GM12878 (cell line): Measurements from ENCODE around the gene MED13. TPM values are rescaled to one million over a fixed set of nuclear protein-coding genes. Genes with fewer than 3 reads are reported as not detected.

ENCODE experiments used
- ATAC-seq: fragments of 200-7000 bp; cut with Tn5 transposase; 3 replicates; pipeline ENCODE4 v1.9.1; 2020; ENCODE audit warnings: mild to moderate bottlenecking, moderate library complexity
- BruUV-seq: library from RNA; stranded (reverse); fragments of 400-500 nt; replicated peaks from 2 replicates; lab custom pipeline; 2021; lab: Mats Ljungman, UMichigan
- CTCF ChIA-PET: fragments of 300-600 bp; sonication (Branson Sonifier 250); formaldehyde crosslinking; extraction: SDS; loops from one replicate; lab custom pipeline; 2021; ENCODE audit warnings: inconsistent platforms; lab: Yijun Ruan, JAX
- POLR2A ChIA-PET: fragments of 350-600 bp; formaldehyde crosslinking; extraction: SDS; loops from one replicate; lab custom pipeline; 2021; ENCODE audit warnings: inconsistent platforms; lab: Charles Lee
- RAD21 ChIA-PET: fragments of 300-600 bp; sonication (Branson Sonifier 250); formaldehyde crosslinking; loops from one replicate; lab custom pipeline; 2023; ENCODE audit warnings: antibody characterized with exemption; ENCODE audit not compliant: unreplicated experiment; lab: Charles Lee
- SMC1A ChIA-PET: fragments of 300-600 bp; sonication (Branson Sonifier 250); formaldehyde crosslinking; loops from one replicate; lab custom pipeline; 2023; ENCODE audit not compliant: unreplicated experiment, uncharacterized antibody; lab: Charles Lee
- DNase-seq: peaks from one replicate; pipeline ENCODE4 v3.0.0-alpha.2; 2011; ENCODE audit warnings: low read depth, low spot score
- FAIRE-seq: peaks from 3 replicates; lab custom pipeline; 2011; peaks lifted over from hg19 to GRCh38; lab: Jason Lieb, UNC
- H2AFZ ChIP-seq: 2 replicates; pipeline ENCODE4 v1.6.0; 2011; ENCODE audit warnings: low read depth, low read length, control low read depth; ENCODE audit not compliant: control insufficient read depth
- H3K27ac ChIP-seq: 2 replicates; pipeline ENCODE4 v1.5.1; 2011; ENCODE audit warnings: control low read depth; ENCODE audit not compliant: control insufficient read depth, insufficient read depth
- H3K27me3 ChIP-seq, 2 experiments: replicated peaks in 1 of 2; 2 replicates each; pipeline versions ENCODE4 v1.6.0 to v1.6.1; 2011; ENCODE audit warnings: low read length in 1 of 2; ENCODE audit not compliant: control insufficient read depth in 2 of 2, insufficient read depth in 2 of 2
- H3K36me3 ChIP-seq, 2 experiments: 2 replicates each; pipeline ENCODE4 v1.5.1; 2011; ENCODE audit warnings: low read length in 1 of 2; ENCODE audit not compliant: control insufficient read depth in 2 of 2, insufficient read depth in 2 of 2
- H3K4me1 ChIP-seq: 2 replicates; pipeline ENCODE4 v1.6.1; 2011; ENCODE audit warnings: mild to moderate bottlenecking, low read length, moderate library complexity, mixed read lengths; ENCODE audit not compliant: control insufficient read depth, insufficient read depth
- H3K4me2 ChIP-seq: 2 replicates; pipeline ENCODE4 v1.6.0; 2011; ENCODE audit warnings: control low read depth; ENCODE audit not compliant: control insufficient read depth, insufficient read depth
- H3K4me3 ChIP-seq: fragments of 200-600 bp; sonication (generic); 2 replicates; pipeline ENCODE4 v1.5.1; 2016
- H3K79me2 ChIP-seq: 2 replicates; pipeline ENCODE4 v1.6.0; 2011; ENCODE audit warnings: low read length; ENCODE audit not compliant: control insufficient read depth, insufficient read depth
- H3K9ac ChIP-seq: 2 replicates; pipeline ENCODE4 v1.8.0; 2011; ENCODE audit warnings: low read length, control low read depth, mixed read lengths; ENCODE audit not compliant: control insufficient read depth, insufficient read depth
- H3K9me3 ChIP-seq: replicated peaks from 3 replicates; pipeline ENCODE4 v1.5.1; 2011; ENCODE audit warnings: mild to moderate bottlenecking, low read length; ENCODE audit not compliant: control insufficient read depth, insufficient read depth
- H4K20me1 ChIP-seq: 2 replicates; pipeline ENCODE4 v1.6.0; 2011; ENCODE audit not compliant: control insufficient read depth, insufficient read depth
- BACH1 ChIP-seq: fragments of 450-650 bp; IDR thresholded peaks from 2 replicates; pipeline ENCODE4 v1.6.1; 2017; ENCODE audit warnings: mild to moderate bottlenecking, borderline replicate concordance
- BCL3 ChIP-seq: IDR thresholded peaks from 2 replicates; pipeline ENCODE4 v1.6.1; 2011; ENCODE audit warnings: borderline replicate concordance, low read depth, mild to moderate bottlenecking, moderate library complexity, low read length; ENCODE audit not compliant: insufficient read depth, poor library complexity, severe bottlenecking
- CBX5 ChIP-seq: sonication (generic); IDR thresholded peaks from 2 replicates; pipeline ENCODE4 v1.6.1; 2016; ENCODE audit warnings: low read depth, moderate library complexity, mild to moderate bottlenecking, inconsistent platforms
- CHD4 ChIP-seq: fragments of 200-600 bp; sonication (generic); IDR thresholded peaks from 2 replicates; pipeline ENCODE4 v1.6.1; 2016; ENCODE audit warnings: mild to moderate bottlenecking
- GABPA ChIP-seq: IDR thresholded peaks from 2 replicates; pipeline ENCODE4 v1.6.1; 2014; ENCODE audit warnings: antibody characterized with exemption, low read depth, mild to moderate bottlenecking, inconsistent platforms
- IKZF2 ChIP-seq, 2 experiments: fragments of 450-650 bp; IDR thresholded peaks; 2 replicates each; pipeline ENCODE4 v1.6.1; 2017; ENCODE audit warnings: mild to moderate bottlenecking in 2 of 2, moderate library complexity in 2 of 2
- MYC ChIP-seq: IDR thresholded peaks from 2 replicates; pipeline ENCODE4 v1.6.1; 2011; ENCODE audit warnings: mild to moderate bottlenecking, low read length, moderate library complexity, inconsistent platforms; ENCODE audit not compliant: insufficient read depth, insufficient replicate concordance, insufficient read length, severe bottlenecking
- PML ChIP-seq: IDR thresholded peaks from 2 replicates; pipeline ENCODE4 v1.6.1; 2012; ENCODE audit warnings: low read length, inconsistent platforms
- RFX5 ChIP-seq: IDR thresholded peaks from 2 replicates; pipeline ENCODE4 v1.6.1; 2011; ENCODE audit warnings: low read depth, low read length, improper control_type of control experiment
- SKIL ChIP-seq: fragments of 450-650 bp; IDR thresholded peaks from 2 replicates; pipeline ENCODE4 v1.6.1; 2017; ENCODE audit warnings: mild to moderate bottlenecking, low read depth, inconsistent platforms; ENCODE audit not compliant: poor library complexity, severe bottlenecking
- SMAD1 ChIP-seq: fragments of 450-650 bp; IDR thresholded peaks from 2 replicates; pipeline ENCODE4 v1.6.1; 2018; ENCODE audit warnings: mild to moderate bottlenecking, low read depth; ENCODE audit not compliant: partially characterized antibody
- TARDBP ChIP-seq: IDR thresholded peaks from 2 replicates; pipeline ENCODE4 v1.6.1; 2016; ENCODE audit warnings: borderline replicate concordance
- ZBTB40 ChIP-seq: fragments of 450-650 bp; IDR thresholded peaks from 2 replicates; pipeline ENCODE4 v1.6.1; 2016; ENCODE audit warnings: mild to moderate bottlenecking, moderate library complexity, borderline replicate concordance
- WGBS: methylation state at CpG from one replicate; pipeline ENCODE4 v1.1.6; 2016; ENCODE audit warnings: low lambda C conversion rate; ENCODE audit not compliant: insufficient replicate concordance, insufficient coverage; ENCODE audit errors: missing lambda C conversion rate; 5-methylcytosine and 5-hydroxymethylcytosine counted together
- in situ Hi-C: fragments of 300-500 bp; cut with MboI; formaldehyde crosslinking; loops from 9 replicates; pipeline ENCODE4 v1.14.3; 2018; ENCODE audit warnings: mixed read lengths
- intact Hi-C: fragments of 100-400 bp; cut with micrococcal nuclease; formaldehyde crosslinking; loops from one replicate; pipeline ENCODE4 v1.14.2; 2022; ENCODE audit not compliant: unreplicated experiment
- polyA plus RNA-seq, 11 experiments: library from polyadenylated mRNA; depleted of rRNA in 4 of 11; unstranded in 6 of 11; stranded (reverse) in 5 of 11; fragments of >200 nt; fragmentation: Nextera tagmentation in 4 of 11; fragmentation: Illumina TruSeq in 1 of 11; extraction: Ambion mirVana in 4 of 11; extraction: Trizol in 1 of 11; gene quantifications; 1 replicate in 1 of 11; 2 replicates in 10 of 11; pipeline versions ENCODE4 v1.2.1 to v1.2.3, GENCODE V29; 2011 to 2016; ENCODE audit warnings: inconsistent platforms in 2 of 11, missing spikeins in 2 of 11, low read depth in 1 of 11
- total RNA-seq, 4 experiments: library from RNA; depleted of rRNA in 3 of 4; stranded (reverse); fragments of >200 nt in 3 of 4; fragmentation: Illumina TruSeq in 1 of 4; extraction: Trizol in 1 of 4; gene quantifications; 2 replicates each; pipeline versions ENCODE4 v1.2.1 to v1.2.3, GENCODE V29; 2013 to 2021

MED13 gene
- total and polyA plus RNA-seq, 10 of the 15 experiments (the other 5 are each of a cell fraction or from before 2014, with no cell fraction given), result 4.6 to 49.7 (median 21.3) TPM

- Histone ChIP-seq H3K9me3 (no peaks in the 10 kb centered on the region), H3K27me3 (no peaks in the 10 kb centered on the region; a peak in 1 of 4 replicates), H3K79me2 (no peaks in the 10 kb centered on the region), H3K4me1 (0 out of 2 replicates have a peak, but pooled peaks cover 2% of the 10 kb centered on the region), H3K27ac (no peak overlapping the region), H3K9ac (no peak overlapping the region), H3K36me3 (no peaks in the 10 kb centered on the region), H3K4me2 (no peak overlapping the region; the same call in 1 of the 2 replicates), H4K20me1 (no peaks in the 10 kb centered on the region), H2AFZ (no peak overlapping the region), H3K4me3 (no peak overlapping the region)
- no peak for DNase-seq
- no TSS peak for BruUV-seq
- ChIA-PET POLR2A (interaction anchor here (0.9 to 1.3 kb wide), 4 partner anchors 12 to 34 kb away, joined by 3 read pairs; no protein-coding TSS in a partner anchor), SMC1A (interaction anchor here (1.3 to 4.5 kb wide), 6 partner anchors 9 to 239 kb away, joined by 3 to 22 read pairs (median 8); no protein-coding TSS in a partner anchor), CTCF (interaction anchor here (1.4 to 7.3 kb wide), 3 partner anchors 9 to 34 kb away, joined by 7 to 45 read pairs (median 17); no protein-coding TSS in a partner anchor), RAD21 (interaction anchor here (1.0 to 3.6 kb wide), 4 partner anchors 9 to 34 kb away, joined by 3 to 25 read pairs (median 8); no protein-coding TSS in a partner anchor)
- peak; percentile 17; the same call in 1 of the 3 replicates for ATAC-seq
- FAIRE-seq, result no peak
- 33% methylated on average over 3 of the region's 3 CpGs for WGBS
- in situ Hi-C loops (no loop called here), intact Hi-C loops (no loop called here)
- TF ChIP-seq MYC (no peak), CHD4 (no peak), RFX5 (no peak), BCL3 (no peak), IKZF2 (IDR thresholded peaks at IDR 0.05) (no peak), SKIL (no peak), TARDBP (no peak), CBX5 (no peak), GABPA (no peak), ZBTB40 (no peak), BACH1 (no peak), SMAD1 (no peak), PML (no peak)
Observed at GRCh38 chr17:62075308-62075815, 10.3 kb upstream of the MED13 start.
